SJCRH30 (cell line): ENCODE results near the gene C6orf89. TPM values are rescaled to one million over a fixed set of nuclear protein-coding genes. Genes with fewer than 3 reads are reported as not detected.
"Not testable (repeated sequence)": the region's sequence is repeated elsewhere in the genome, so short reads cannot be mapped to it uniquely, and the experiment has no call there.

ENCODE experiments used
- DNase-seq, 2 experiments: peaks; one replicate each; pipeline ENCODE4 v3.0.0-alpha.2; 2015 to 2020
- H3K27ac ChIP-seq: fragments of 250-450 bp; sonication (Bioruptor Pico); 2 replicates; pipeline ENCODE4 v1.5.1; 2020; ENCODE audit warnings: mild to moderate bottlenecking, moderate library complexity
- H3K27me3 ChIP-seq: fragments of 250-450 bp; sonication (Bioruptor Pico); 2 replicates; pipeline ENCODE4 v1.5.1; 2020; ENCODE audit warnings: mild to moderate bottlenecking, moderate library complexity
- H3K36me3 ChIP-seq: fragments of 250-450 bp; sonication (Bioruptor Pico); 2 replicates; pipeline ENCODE4 v1.5.1; 2020; ENCODE audit warnings: mild to moderate bottlenecking, moderate library complexity
- H3K4me1 ChIP-seq: fragments of 250-450 bp; sonication (Bioruptor Pico); 2 replicates; pipeline ENCODE4 v1.5.1; 2020; ENCODE audit warnings: mild to moderate bottlenecking, moderate library complexity
- H3K4me3 ChIP-seq: fragments of 250-450 bp; sonication (Bioruptor Pico); 2 replicates; pipeline ENCODE4 v1.5.1; 2020; ENCODE audit warnings: mild to moderate bottlenecking, moderate library complexity
- H3K9me3 ChIP-seq: fragments of 250-450 bp; sonication (Bioruptor Pico); replicated peaks from 2 replicates; pipeline ENCODE4 v1.5.1; 2020; ENCODE audit warnings: mild to moderate bottlenecking, moderate library complexity
- total RNA-seq: library from RNA; depleted of rRNA; stranded (reverse); fragments of >200 nt; shearing (Covaris generic); gene quantifications from 2 replicates; pipeline ENCODE4 v1.2.3, GENCODE V29; 2014

The C6orf89 gene
- total RNA-seq, 1 experiment from 2014 or later = 17.0 TPM

GRCh38 chr6:36930483-36930882 lies 44.7 kb downstream of the C6orf89 start:
- Histone ChIP-seq H3K27me3 (no peaks in the 10 kb centered on the region), H3K36me3 (no peaks in the 10 kb centered on the region)

GRCh38 chr6:36933102-36933501 lies 47.4 kb downstream of the C6orf89 start:
- H3K4me1 ChIP-seq = peaks cover 19% of the 10 kb centered on the region
- H3K36me3 ChIP-seq = no peaks in the 10 kb centered on the region
- DNase-seq = no peak
- no peaks in the 10 kb centered on the region for H3K9me3 ChIP-seq
- H3K27me3 ChIP-seq = no peaks in the 10 kb centered on the region
- no peak overlapping the region for H3K4me3 ChIP-seq
- H3K27ac ChIP-seq = no peak overlapping the region

More at GRCh38 chr6:36930483-36930882, 44.7 kb downstream of the C6orf89 start:
- no peaks in the 10 kb centered on the region for H3K9me3 ChIP-seq
- H3K27ac ChIP-seq = no peak overlapping the region
- peaks cover 29% of the 10 kb centered on the region for H3K4me1 ChIP-seq
- H3K4me3 ChIP-seq = no peak overlapping the region
- no peak for DNase-seq

DNA sequence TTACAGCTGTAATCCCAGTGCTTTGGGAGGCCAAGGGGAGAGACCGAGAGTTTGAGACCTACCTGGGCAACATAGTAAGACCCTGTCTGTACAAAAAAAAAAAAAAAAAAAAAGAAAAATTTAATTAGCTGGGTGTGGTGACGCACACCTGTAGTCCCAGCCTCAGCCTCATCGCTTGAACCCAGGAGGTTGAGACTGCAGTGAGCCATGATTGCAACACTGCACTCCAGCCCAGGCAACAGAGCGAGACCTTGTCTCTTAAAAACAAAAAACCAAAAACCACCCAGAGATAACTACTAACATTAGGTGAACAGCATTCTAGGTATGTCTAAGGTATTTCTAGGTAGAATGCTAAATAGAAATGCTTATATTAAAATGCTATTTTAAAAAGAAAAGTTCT lies 47.8 kb downstream of the C6orf89 start:
- no peak for DNase-seq
- H3K4me1 ChIP-seq = peaks cover 17% of the 10 kb centered on the region
- no peaks in the 10 kb centered on the region for H3K36me3 ChIP-seq
- H3K9me3 ChIP-seq = no peaks in the 10 kb centered on the region
- H3K27me3 ChIP-seq = no peaks in the 10 kb centered on the region
- no peak overlapping the region for H3K27ac ChIP-seq
- no peak overlapping the region for H3K4me3 ChIP-seq

DNA sequence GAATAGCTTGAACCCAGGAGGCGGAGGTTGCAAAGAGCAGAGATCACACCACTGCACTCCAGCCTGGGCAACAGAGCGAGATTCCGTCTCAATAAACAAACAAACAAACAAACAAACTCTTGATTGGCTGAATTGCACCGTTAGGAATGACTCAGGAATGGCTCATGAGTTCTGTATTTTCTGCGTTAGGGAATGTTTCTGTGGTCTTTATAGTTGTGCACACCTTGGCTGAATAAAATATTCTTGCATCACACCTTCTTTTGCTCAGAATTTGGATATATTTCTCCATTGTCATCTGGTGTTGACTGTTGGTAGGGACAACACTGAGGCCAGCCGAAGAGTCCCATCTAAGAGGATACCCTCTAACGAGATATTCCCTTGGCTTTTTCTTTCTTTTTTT lies 49.1 kb downstream of the C6orf89 start:
- H3K4me3 ChIP-seq = no peak overlapping the region
- no peak overlapping the region for H3K27ac ChIP-seq
- no peaks in the 10 kb centered on the region for H3K27me3 ChIP-seq
- H3K36me3 ChIP-seq = no peaks in the 10 kb centered on the region
- H3K9me3 ChIP-seq = no peaks in the 10 kb centered on the region
- H3K4me1 ChIP-seq = peaks cover 3% of the 10 kb centered on the region
- DNase-seq = no peak

DNA sequence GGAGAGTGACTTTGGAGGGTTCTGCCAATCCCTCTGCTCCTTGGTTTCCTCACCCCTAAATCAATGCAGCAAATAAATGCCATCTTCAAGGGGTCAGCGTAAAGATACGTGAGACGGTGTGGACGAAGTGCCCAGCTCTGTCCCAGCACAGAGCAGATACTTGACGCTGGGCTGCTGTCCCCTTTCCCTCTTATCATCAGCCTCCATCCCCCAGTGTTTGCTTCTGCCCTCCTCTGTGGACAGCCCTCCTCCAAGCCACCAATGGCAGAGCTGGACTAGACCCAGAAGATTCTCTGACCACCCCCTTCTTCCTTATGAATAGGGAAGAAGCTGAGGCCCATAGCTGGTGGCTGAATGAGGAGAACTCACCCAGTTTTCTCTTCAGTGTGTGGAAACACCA lies 51.1 kb downstream of the C6orf89 start:
- Histone ChIP-seq H3K4me3 (no peak overlapping the region), H3K27ac (no peak overlapping the region), H3K27me3 (no peaks in the 10 kb centered on the region), H3K4me1 (0 out of 2 replicates have a peak, but pooled peaks cover 2% of the 10 kb centered on the region), H3K36me3 (no peaks in the 10 kb centered on the region), H3K9me3 (no peaks in the 10 kb centered on the region)
- DNase-seq = no peak

DNA sequence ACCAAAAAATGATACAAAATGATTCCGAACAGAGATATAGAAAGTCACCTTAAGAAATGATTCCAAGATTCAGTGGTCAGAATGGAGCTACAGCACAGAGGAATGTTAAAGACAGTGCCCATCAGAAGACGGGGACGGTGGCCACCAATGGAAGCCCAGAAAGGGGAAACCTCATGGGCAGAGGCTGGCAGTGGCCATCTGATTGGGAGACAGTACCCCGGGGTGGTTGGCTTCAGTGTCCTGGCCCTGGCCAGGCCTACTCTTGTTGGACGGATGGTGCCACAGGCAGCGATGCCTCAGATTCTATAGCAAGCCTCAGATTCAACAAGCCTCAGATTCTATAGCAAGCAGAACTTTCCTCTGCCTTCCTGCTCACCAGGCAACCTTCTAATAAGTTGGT lies 52.1 kb downstream of the C6orf89 start:
- Histone ChIP-seq H3K36me3 (no peaks in the 10 kb centered on the region), H3K9me3 (no peaks in the 10 kb centered on the region), H3K27me3 (no peaks in the 10 kb centered on the region), H3K27ac (no peak overlapping the region), H3K4me3 (no peak overlapping the region), H3K4me1 (0 out of 2 replicates have a peak, but pooled peaks cover 2% of the 10 kb centered on the region)
- DNase-seq = no peak

DNA sequence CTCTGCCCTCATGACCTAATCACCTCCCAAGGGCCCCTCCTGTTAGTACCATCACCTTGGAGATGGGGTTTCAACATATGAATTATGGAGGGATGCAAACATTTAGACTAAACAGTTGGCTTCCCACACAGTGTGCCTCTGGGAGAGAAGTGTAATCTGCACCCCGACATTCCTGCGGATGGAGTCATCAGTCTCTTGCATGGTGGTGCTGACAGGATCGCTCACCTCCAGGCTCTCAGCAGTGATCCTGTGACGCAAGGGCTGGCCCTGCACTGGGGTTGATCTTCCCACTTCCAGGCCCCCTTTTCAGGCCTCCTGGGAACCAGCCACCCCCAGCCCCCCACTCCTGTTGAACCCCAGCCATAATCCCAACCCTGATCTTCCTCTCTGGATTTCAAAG lies 52.8 kb downstream of the C6orf89 start:
- Histone ChIP-seq H3K27me3 (no peaks in the 10 kb centered on the region), H3K4me3 (no peak overlapping the region), H3K27ac (no peak overlapping the region), H3K4me1 (0 out of 2 replicates have a peak, but pooled peaks cover 2% of the 10 kb centered on the region), H3K36me3 (no peaks in the 10 kb centered on the region), H3K9me3 (no peaks in the 10 kb centered on the region)
- no peak for DNase-seq

DNA sequence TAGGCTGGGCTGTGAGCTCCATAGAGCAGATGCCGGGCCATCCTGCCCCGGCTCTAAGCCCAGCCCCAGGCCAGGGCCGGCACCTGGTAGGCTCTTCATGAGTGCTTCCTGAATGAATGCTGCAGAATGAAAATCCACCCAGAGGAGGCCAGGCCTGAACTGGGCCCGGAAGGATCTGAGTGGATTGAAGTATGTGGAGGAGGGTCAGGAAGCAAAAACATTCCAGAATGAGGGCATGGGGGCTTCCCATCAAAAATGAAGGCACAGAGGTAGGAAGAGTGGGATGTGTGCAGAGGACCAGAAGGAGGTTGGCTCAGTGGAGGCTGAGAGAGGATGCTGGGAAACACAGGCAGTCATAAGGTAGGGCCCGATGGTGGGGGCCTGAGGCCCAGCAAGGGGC lies 53.3 kb downstream of the C6orf89 start:
- not testable (repeated sequence) for H3K27me3 ChIP-seq, H3K9me3 ChIP-seq, DNase-seq, H3K36me3 ChIP-seq, H3K27ac ChIP-seq, H3K4me1 ChIP-seq, H3K4me3 ChIP-seq

DNA sequence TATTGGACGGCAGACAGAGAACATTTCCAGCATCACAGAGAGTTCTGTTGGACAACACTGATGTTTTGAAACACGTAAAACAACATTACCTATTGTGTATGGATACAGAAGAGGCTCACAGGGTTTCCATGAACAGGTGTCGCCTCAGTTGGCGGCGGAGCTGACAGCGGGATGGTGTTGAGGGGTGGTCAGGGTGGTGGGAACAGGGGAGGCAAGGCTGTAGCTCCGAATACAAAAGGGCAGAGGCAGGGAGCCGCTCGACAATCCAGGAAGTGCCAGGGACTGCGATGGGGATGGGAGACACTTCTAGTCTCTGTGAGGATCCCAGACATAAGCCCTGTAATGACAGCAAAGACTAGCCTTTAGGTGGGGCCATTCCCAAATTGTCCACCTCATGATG lies 54.3 kb downstream of the C6orf89 start:
- no peaks in the 10 kb centered on the region for H3K27me3 ChIP-seq
- no peak overlapping the region for H3K27ac ChIP-seq

DNA sequence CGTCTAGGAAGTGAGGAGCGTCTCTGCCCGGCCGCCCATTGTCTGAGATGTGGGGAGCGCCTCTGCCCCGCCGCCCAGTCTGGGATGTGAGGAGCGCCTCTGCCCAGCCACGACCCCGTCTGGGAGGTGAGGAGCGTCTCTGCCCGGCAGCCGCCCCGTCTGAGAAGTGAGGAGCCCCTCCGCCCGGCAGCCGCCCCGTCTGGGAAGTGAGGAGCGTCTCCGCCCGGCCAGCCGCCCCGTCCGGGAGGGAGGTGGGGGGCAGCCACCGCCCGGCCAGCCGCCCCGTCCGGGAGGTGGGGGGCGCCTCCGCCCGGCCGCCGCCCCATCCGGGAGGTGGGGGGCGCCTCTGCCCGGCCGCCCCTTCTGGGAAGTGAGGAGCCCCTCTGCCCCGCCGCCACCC lies 55.8 kb downstream of the C6orf89 start:
- not testable (repeated sequence) for H3K4me1 ChIP-seq, H3K27me3 ChIP-seq, H3K9me3 ChIP-seq, H3K4me3 ChIP-seq, DNase-seq, H3K27ac ChIP-seq, H3K36me3 ChIP-seq

More for the DNA sequence above, 54.3 kb downstream of the C6orf89 start:
- Histone ChIP-seq H3K4me1 (0 out of 2 replicates have a peak, but pooled peaks cover 2% of the 10 kb centered on the region), H3K36me3 (no peaks in the 10 kb centered on the region), H3K4me3 (no peak overlapping the region), H3K9me3 (no peaks in the 10 kb centered on the region)
- no peak for DNase-seq

- H3K27ac ChIP-seq, H3K36me3 ChIP-seq, DNase-seq, H3K27me3 ChIP-seq, H3K4me3 ChIP-seq, H3K4me1 ChIP-seq, H3K9me3 ChIP-seq: not testable (repeated sequence)
Measured at GRCh38 chr6:36942329-36942728, 56.6 kb downstream of the C6orf89 start.

- Histone ChIP-seq H3K36me3 (no peaks in the 10 kb centered on the region), H3K4me1 (no peaks in the 10 kb centered on the region)
- no peak for DNase-seq
Measured at GRCh38 chr6:36944650-36945049, 58.9 kb downstream of the C6orf89 start.

GRCh38 chr6:36945301-36945700 lies 59.5 kb downstream of the C6orf89 start:
- Histone ChIP-seq H3K36me3 (no peaks in the 10 kb centered on the region), H3K9me3 (no peaks in the 10 kb centered on the region), H3K4me1 (no peaks in the 10 kb centered on the region), H3K27ac (no peak overlapping the region), H3K4me3 (no peak overlapping the region), H3K27me3 (no peaks in the 10 kb centered on the region)
- no peak for DNase-seq

More at GRCh38 chr6:36944650-36945049, 58.9 kb downstream of the C6orf89 start:
- no peak overlapping the region for H3K4me3 ChIP-seq
- no peak overlapping the region for H3K27ac ChIP-seq
- no peaks in the 10 kb centered on the region for H3K27me3 ChIP-seq
- no peaks in the 10 kb centered on the region for H3K9me3 ChIP-seq

DNA sequence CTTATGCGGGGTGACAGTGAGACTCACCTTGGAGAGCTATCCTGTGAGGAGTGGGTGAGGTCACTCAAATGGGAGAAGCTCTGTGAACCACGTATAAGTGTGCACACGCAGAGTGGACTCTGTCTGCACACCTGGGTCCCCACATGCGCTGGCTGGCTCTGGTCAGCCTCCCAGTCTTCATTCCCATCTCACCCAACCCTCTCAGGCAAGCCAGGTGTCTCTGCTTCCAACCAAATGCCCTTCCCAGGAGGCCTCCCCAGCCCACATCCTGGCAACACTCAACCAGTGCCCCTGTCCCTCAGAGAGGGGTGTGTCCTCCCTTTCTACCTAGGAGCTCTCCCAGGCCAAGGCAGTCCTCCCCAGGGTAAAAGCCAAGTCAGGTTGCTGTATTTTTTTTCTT lies 60.8 kb downstream of the C6orf89 start:
- no peaks in the 10 kb centered on the region for H3K36me3 ChIP-seq
- H3K27ac ChIP-seq = no peak overlapping the region
- peak in 1 of 2 experiments; percentile 45 for DNase-seq
- H3K4me1 ChIP-seq = no peaks in the 10 kb centered on the region
- H3K27me3 ChIP-seq = no peaks in the 10 kb centered on the region
- H3K4me3 ChIP-seq = no peak overlapping the region
- H3K9me3 ChIP-seq = no peaks in the 10 kb centered on the region

DNA sequence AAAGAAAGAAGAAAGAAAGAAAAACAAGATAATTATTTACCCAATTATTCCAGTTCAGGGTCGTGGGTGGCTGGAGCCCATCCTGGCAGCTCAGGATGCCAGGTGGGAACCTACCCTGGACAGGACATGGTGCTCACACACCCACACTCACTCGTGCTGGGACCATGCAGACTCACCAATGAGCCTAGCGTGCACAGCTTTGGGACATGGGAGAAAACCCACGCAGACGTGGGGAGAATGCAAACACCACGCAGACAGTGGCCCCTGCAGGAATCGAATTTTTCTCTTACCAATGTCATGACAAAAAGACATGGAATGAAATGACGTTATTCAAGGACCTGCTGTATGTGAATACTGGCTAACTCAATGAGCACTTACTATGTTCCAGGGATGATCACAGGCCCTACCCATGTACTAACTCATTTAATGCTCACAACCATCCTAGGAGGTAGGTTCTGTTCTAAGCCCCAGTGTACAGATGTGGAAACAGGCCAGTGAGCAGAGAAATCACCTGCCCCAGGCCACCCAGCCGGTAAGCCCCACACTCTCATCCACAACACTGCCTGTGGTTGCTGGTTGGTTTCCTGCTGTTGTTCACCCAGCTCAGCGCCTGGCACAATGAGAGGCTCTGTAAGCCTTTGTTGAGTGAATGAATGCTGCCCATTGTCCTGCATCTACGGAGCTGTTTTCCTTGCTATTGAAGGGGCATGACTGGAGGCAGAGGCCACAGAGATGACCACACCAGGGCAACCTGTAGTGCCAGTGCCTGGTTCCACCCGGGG lies 62.0 kb downstream of the C6orf89 start:
- peak in 1 of 2 experiments; percentile 16 for DNase-seq
- Histone ChIP-seq H3K4me3 (no peak overlapping the region), H3K27me3 (no peaks in the 10 kb centered on the region), H3K9me3 (no peaks in the 10 kb centered on the region), H3K36me3 (no peaks in the 10 kb centered on the region), H3K4me1 (no peaks in the 10 kb centered on the region), H3K27ac (no peak overlapping the region)

- not testable (repeated sequence) for H3K36me3 ChIP-seq, H3K27ac ChIP-seq, H3K27me3 ChIP-seq, H3K9me3 ChIP-seq, DNase-seq, H3K4me3 ChIP-seq, H3K4me1 ChIP-seq
Measured at GRCh38 chr6:36949076-36949475, 63.3 kb downstream of the C6orf89 start.
